ENCODE data around the gene CAP2. TPM values are rescaled to one million over a fixed set of nuclear protein-coding genes. Genes with fewer than 3 reads are reported as not detected.

CAP2 gene
- polyA plus RNA-seq, 1 donor from 2014 or later: not detected

DNA sequence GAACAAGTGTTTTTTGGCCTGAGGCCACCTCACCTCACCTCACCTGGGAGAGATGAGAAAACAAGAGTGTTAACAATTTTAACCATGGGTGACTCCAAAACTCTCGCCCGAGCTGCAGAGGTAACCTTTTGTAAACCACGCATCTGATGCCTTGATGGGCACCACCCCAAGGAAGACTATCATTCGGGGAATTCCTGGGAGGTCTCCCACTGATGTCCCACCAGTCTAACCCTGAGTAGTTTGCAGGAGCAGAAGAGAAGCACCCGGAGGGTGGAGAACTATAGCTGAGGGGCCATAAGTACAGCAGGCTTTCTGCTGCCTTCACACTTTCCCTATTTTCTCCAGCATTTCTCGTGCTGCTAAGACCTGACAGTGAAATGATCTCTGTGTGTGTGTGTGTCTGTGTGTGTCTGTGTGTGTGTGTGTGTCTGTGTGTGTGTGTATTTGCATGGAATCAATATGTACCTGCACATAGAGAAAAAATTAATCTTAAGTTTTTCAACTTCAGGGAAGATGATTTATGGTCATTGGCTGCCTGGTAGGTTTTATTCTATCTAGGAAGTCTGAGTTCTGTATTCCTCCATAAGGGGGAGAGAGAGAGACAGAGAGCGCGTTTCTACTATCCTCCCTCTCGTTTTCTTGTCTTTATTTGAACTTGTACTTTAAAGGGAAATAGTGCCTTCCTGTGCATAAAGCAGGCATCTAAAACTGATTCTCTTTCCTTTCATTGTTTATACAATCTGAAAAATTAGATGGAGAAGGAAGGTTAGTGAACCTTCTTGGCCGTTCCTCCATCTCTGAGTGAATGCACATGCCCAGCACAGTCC is 75.8 kb downstream of the CAP2 start:
- no peak overlapping the region for H3K4me3 Mint-ChIP-seq
- peaks cover 0 to 2% (median 0%) of the 10 kb centered on the region in 3 donors for H3K4me1 Mint-ChIP-seq
- H3K27me3 Mint-ChIP-seq: peaks cover 4% of the 10 kb centered on the region
- no peak overlapping the region for H3K27ac Mint-ChIP-seq
- peaks cover 0 to 3% (median 0%) of the 10 kb centered on the region in 3 donors for H3K9me3 Mint-ChIP-seq
- no peaks in the 10 kb centered on the region for H3K36me3 Mint-ChIP-seq

GRCh38 chr6:17470202-17470937 is 77.0 kb downstream of the CAP2 start:
- peaks cover 0 to 3% (median 0%) of the 10 kb centered on the region in 3 donors for H3K9me3 Mint-ChIP-seq
- no peak overlapping the region for H3K27ac Mint-ChIP-seq
- H3K36me3 Mint-ChIP-seq: no peaks in the 10 kb centered on the region
- H3K4me1 Mint-ChIP-seq: peaks cover 0 to 2% (median 0%) of the 10 kb centered on the region in 3 donors
- no peak overlapping the region for H3K4me3 Mint-ChIP-seq
- peaks cover 4% of the 10 kb centered on the region for H3K27me3 Mint-ChIP-seq

DNA sequence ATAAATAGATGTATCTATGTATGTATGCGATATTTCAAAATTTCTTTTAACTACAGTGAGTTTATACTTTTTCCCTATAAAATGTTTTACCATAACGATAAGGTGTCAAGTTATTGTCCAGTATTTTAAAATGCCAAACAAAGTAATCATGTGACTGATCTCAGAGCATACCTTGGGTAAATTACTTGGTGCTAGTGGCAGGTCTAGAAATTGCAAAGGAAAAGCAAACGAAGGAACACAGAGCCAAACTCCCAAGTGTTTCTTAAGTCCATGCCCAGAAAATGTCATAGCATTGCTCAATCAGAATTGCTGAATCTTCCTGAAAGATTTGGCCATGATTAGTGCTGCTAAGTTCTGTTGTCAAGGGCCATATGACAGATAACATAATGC is 77.5 kb downstream of the CAP2 start:
- Mint-ChIP-seq H3K27ac (no peak overlapping the region), H3K9me3 (peaks cover 0 to 3% (median 0%) of the 10 kb centered on the region in 3 donors), H3K27me3 (peaks cover 4% of the 10 kb centered on the region), H3K4me3 (no peak overlapping the region), H3K4me1 (peaks cover 0 to 2% (median 0%) of the 10 kb centered on the region in 3 donors), H3K36me3 (no peaks in the 10 kb centered on the region)

- H3K27me3 Mint-ChIP-seq: peaks cover 4% of the 10 kb centered on the region
- H3K9me3 Mint-ChIP-seq: no peaks in the 10 kb centered on the region
- peaks cover 0 to 2% (median 0%) of the 10 kb centered on the region in 3 donors for H3K4me1 Mint-ChIP-seq
- H3K36me3 Mint-ChIP-seq: no peaks in the 10 kb centered on the region
- H3K27ac Mint-ChIP-seq: no peak overlapping the region
- no peak overlapping the region for H3K4me3 Mint-ChIP-seq
Measured at GRCh38 chr6:17472653-17473183, 79.3 kb downstream of the CAP2 start.

- Mint-ChIP-seq H3K27me3 (peaks cover 4% of the 10 kb centered on the region), H3K4me3 (no peak overlapping the region), H3K9me3 (no peaks in the 10 kb centered on the region), H3K36me3 (no peaks in the 10 kb centered on the region), H3K27ac (no peak overlapping the region), H3K4me1 (peaks cover 0 to 2% (median 0%) of the 10 kb centered on the region in 3 donors)
Measured at GRCh38 chr6:17473554-17473953, 80.2 kb downstream of the CAP2 start.

- H3K4me1 Mint-ChIP-seq: peaks cover 0 to 2% (median 0%) of the 10 kb centered on the region in 3 donors
- H3K36me3 Mint-ChIP-seq: no peaks in the 10 kb centered on the region
- H3K9me3 Mint-ChIP-seq: no peaks in the 10 kb centered on the region
- peaks cover 4% of the 10 kb centered on the region for H3K27me3 Mint-ChIP-seq
- H3K27ac Mint-ChIP-seq: no peak overlapping the region
- H3K4me3 Mint-ChIP-seq: no peak overlapping the region
Measured at GRCh38 chr6:17474289-17474688, 80.9 kb downstream of the CAP2 start.

GRCh38 chr6:17475606-17476244 is 82.3 kb downstream of the CAP2 start:
- no peaks in the 10 kb centered on the region for H3K36me3 Mint-ChIP-seq
- no peaks in the 10 kb centered on the region for H3K9me3 Mint-ChIP-seq
- H3K27me3 Mint-ChIP-seq: peaks cover 4% of the 10 kb centered on the region
- H3K4me3 Mint-ChIP-seq: no peak overlapping the region
- H3K4me1 Mint-ChIP-seq: peaks cover 0 to 2% (median 0%) of the 10 kb centered on the region in 3 donors
- H3K27ac Mint-ChIP-seq: no peak overlapping the region

DNA sequence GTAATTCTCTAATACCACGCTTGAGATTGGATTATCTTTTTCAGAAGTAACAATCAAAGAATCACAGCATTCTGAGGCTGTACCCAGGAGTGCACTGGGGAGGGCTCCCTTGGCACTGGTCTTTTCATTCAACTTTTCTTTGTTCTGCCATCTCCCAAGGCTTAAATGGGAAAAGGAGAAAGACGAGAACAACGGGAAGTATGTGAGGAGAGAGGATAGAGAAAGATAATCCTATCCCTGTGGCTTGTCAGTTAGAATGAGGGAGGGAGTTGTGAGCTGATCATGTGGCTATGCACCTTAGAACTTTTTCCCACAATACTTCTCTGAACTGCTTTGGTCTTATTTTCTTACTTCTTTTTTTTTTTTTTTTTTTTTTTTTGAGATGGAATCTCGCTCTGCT is 83.1 kb downstream of the CAP2 start:
- no peaks in the 10 kb centered on the region for H3K36me3 Mint-ChIP-seq
- peaks cover 0 to 2% (median 0%) of the 10 kb centered on the region in 3 donors for H3K4me1 Mint-ChIP-seq
- no peak overlapping the region for H3K27ac Mint-ChIP-seq
- H3K9me3 Mint-ChIP-seq: no peaks in the 10 kb centered on the region
- no peak overlapping the region for H3K4me3 Mint-ChIP-seq
- H3K27me3 Mint-ChIP-seq: peaks cover 4% of the 10 kb centered on the region

- H3K27me3 Mint-ChIP-seq: peaks cover 3% of the 10 kb centered on the region
- no peak overlapping the region for H3K27ac Mint-ChIP-seq
- no peaks in the 10 kb centered on the region for H3K36me3 Mint-ChIP-seq
- no peak overlapping the region for H3K4me3 Mint-ChIP-seq
- peaks cover 0 to 2% (median 0%) of the 10 kb centered on the region in 3 donors for H3K4me1 Mint-ChIP-seq
- no peaks in the 10 kb centered on the region for H3K9me3 Mint-ChIP-seq
Measured at GRCh38 chr6:17477356-17477755, 84.0 kb downstream of the CAP2 start.

GRCh38 chr6:17478223-17478907 is 85.0 kb downstream of the CAP2 start:
- no peaks in the 10 kb centered on the region for H3K27me3 Mint-ChIP-seq
- H3K9me3 Mint-ChIP-seq: no peaks in the 10 kb centered on the region
- no peak overlapping the region for H3K27ac Mint-ChIP-seq
- peaks cover 0 to 2% (median 0%) of the 10 kb centered on the region in 3 donors for H3K4me1 Mint-ChIP-seq
- H3K36me3 Mint-ChIP-seq: no peaks in the 10 kb centered on the region
- no peak overlapping the region for H3K4me3 Mint-ChIP-seq

DNA sequence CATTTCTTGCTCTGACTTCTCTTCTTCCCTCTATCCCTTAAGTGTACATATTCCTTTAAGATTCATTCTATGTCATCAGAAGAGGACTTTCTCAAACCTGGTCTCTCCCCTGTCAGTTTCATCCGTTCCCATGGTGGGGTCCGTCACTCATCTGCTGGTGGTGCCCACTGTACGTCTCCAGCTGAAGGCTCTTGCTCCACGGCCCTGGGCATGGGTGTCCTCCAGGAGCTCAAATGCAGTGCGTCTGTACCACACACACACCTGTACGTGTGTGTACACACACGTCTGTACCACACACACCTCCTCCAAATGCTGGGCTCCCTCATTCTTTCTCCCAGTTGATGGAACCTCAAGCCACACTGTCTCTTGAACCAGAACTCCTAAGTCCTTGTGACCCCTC is 85.6 kb downstream of the CAP2 start:
- Mint-ChIP-seq H3K27me3 (no peaks in the 10 kb centered on the region), H3K4me1 (no peaks in the 10 kb centered on the region), H3K36me3 (no peaks in the 10 kb centered on the region)

DNA sequence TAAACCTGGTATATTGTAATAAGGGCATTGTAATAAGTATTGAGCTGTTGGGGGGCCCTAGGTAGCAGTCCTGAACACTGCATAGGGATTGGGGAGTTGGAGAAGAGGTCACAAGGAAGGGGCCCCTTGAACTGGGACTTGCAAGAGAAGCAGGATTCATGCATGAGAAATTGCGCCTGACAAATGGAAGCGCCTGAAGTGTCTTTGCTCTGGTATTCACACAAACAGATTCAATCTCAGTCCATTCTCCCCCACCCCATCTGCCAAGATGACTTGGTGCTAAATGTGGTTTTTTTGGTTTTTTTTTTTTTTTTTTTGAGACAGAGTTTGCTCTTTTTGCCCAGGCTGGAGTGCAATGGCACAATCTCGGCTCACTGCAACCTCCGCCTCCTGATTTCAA is 87.1 kb downstream of the CAP2 start:
- Mint-ChIP-seq H3K27ac (no peak overlapping the region), H3K9me3 (no peaks in the 10 kb centered on the region), H3K27me3 (peaks cover 2% of the 10 kb centered on the region), H3K36me3 (no peaks in the 10 kb centered on the region), H3K4me3 (no peak overlapping the region), H3K4me1 (no peaks in the 10 kb centered on the region)

More for the DNA sequence above, 85.6 kb downstream of the CAP2 start:
- no peaks in the 10 kb centered on the region for H3K9me3 Mint-ChIP-seq
- H3K4me3 Mint-ChIP-seq: no peak overlapping the region
- no peak overlapping the region for H3K27ac Mint-ChIP-seq

DNA sequence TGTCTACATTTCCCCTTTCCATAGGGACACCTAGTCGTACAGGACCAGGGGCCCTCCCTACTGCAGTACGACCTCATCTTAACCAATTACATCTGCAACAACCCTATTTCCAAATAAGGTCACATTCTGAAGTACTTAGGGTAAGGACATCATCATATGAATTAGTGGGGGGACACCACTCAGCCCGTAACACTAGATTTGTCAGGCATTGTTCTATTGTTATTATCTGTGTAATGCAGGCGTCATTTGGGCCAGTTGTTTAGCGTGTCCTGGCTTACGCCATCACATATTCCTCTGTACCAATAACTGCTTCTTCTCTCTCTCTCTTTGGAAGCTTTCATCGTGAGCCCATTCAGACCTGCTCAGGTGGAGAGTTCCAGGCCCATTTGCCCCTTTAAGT is 89.3 kb downstream of the CAP2 start:
- H3K36me3 Mint-ChIP-seq: no peaks in the 10 kb centered on the region
- H3K9me3 Mint-ChIP-seq: no peaks in the 10 kb centered on the region
- no peak overlapping the region for H3K27ac Mint-ChIP-seq
- H3K27me3 Mint-ChIP-seq: peaks cover 10% of the 10 kb centered on the region
- H3K4me1 Mint-ChIP-seq: no peaks in the 10 kb centered on the region
- H3K4me3 Mint-ChIP-seq: no peak overlapping the region

- Mint-ChIP-seq H3K27me3 (peaks cover 10% of the 10 kb centered on the region), H3K4me3 (no peak overlapping the region), H3K36me3 (no peaks in the 10 kb centered on the region), H3K27ac (no peak overlapping the region), H3K4me1 (peaks cover 0 to 2% (median 0%) of the 10 kb centered on the region in 3 donors), H3K9me3 (peaks cover 0 to 1% (median 0%) of the 10 kb centered on the region in 3 donors)
Measured at GRCh38 chr6:17483391-17484016, 90.1 kb downstream of the CAP2 start.

Measured in IgD-negative memory B cell (primary cell).